ENCODE data around the gene FRAS1.

FRAS1 gene

DNA sequence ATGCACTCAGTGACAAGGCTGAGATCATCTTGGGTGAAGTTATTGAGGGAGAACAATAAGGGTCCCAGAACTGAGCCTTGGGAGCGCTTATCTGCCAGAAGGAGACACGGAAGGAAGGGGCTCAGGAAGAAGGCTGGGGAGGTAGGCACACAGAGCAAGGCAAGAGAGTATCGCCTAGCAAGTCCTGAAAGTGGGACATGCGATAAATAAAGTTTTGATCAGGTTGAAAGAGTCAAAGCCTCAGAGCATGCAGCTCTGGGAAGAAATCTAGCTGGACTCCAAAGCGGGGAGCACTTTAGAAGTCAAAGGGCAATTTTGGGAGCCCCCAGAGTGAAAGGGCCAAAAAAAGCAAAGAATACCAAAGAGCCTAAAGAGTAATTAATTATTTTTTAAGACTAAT, 476.7 kb downstream of the FRAS1 start:
- DNase-seq (ENCODE audit: extremely low spot score): no peak
- ChIA-PET CTCF (no interaction called here), POLR2A (no interaction called here)
- TF ChIP-seq LEF1 (IDR thresholded peaks at IDR 0.05; ENCODE audit: borderline replicate concordance) (no peak), FOXK2 (IDR thresholded peaks at IDR 0.05) (no peak), FOXA1 (IDR thresholded peaks at IDR 0.05) (no peak), TARDBP (IDR thresholded peaks at IDR 0.05) (no peak), L3MBTL2 (conservative IDR thresholded peaks at IDR 0.05) (no peak)

DNA sequence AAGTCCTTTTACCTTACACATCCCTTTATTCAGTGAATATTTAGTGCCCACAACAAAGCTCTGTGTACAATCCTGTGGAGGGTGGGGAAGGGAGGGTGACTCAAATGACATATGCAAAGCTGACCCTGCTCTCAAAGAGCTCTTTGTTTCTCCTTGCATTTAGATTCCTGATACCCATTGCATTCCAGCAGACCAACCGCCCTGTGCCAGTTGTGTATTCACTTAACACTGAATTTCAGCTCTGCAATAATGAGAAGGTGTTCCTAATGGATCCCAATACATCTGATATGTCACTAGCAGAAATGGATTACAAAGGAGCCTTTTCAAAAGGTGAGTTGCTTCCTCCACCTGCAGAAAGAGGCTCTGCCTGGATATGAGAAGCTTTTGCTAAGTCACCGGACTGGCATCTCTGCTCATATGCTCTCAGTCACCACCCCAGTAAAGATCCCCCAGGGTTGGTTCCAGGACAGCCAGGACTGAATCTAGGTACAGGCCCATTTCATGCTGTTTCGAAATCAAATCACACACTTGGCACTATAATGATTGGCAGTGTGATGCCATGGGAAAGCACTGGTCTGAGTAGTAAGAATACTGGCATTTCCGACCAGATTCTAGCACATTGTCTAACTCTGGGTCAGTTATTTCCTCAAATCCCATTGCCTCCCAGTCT, 477.3 kb downstream of the FRAS1 start:
- ChIA-PET POLR2A (no interaction called here), CTCF (no interaction called here)
- DNase-seq (ENCODE audit: extremely low spot score): no peak
- no peak for TF ChIP-seq ELF4 (IDR thresholded peaks at IDR 0.05)
- TF ChIP-seq ZNF384 (IDR thresholded peaks at IDR 0.05): no peak
- no peak for TF ChIP-seq L3MBTL2 (conservative IDR thresholded peaks at IDR 0.05)
- TF ChIP-seq, protein P1, sequence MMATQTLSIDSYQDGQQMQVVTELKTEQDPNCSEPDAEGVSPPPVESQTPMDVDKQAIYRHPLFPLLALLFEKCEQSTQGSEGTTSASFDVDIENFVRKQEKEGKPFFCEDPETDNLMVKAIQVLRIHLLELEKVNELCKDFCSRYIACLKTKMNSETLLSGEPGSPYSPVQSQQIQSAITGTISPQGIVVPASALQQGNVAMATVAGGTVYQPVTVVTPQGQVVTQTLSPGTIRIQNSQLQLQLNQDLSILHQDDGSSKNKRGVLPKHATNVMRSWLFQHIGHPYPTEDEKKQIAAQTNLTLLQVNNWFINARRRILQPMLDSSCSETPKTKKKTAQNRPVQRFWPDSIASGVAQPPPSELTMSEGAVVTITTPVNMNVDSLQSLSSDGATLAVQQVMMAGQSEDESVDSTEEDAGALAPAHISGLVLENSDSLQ (IDR thresholded peaks at IDR 0.05): no peak
- TF ChIP-seq FOXK2 (IDR thresholded peaks at IDR 0.05): no peak
- TF ChIP-seq FOXA1 (IDR thresholded peaks at IDR 0.05): no peak
- TF ChIP-seq CTBP1 (IDR thresholded peaks at IDR 0.05; ENCODE audit: borderline replicate concordance): no peak
- TF ChIP-seq SP1 (IDR thresholded peaks at IDR 0.05): no peak
- no peak for TF ChIP-seq BHLHE40 (IDR thresholded peaks at IDR 0.05; ENCODE audit: borderline replicate concordance)
- no peak for TF ChIP-seq SUZ12 (IDR thresholded peaks at IDR 0.05)
- TF ChIP-seq LEF1 (IDR thresholded peaks at IDR 0.05; ENCODE audit: borderline replicate concordance): no peak
- TF ChIP-seq FOXM1 (IDR thresholded peaks at IDR 0.05; ENCODE audit: borderline replicate concordance): no peak
- no peak for TF ChIP-seq NFRKB (IDR thresholded peaks at IDR 0.05)
- TF ChIP-seq ARNT (IDR thresholded peaks at IDR 0.05): no peak
- no peak for TF ChIP-seq HDGF (IDR thresholded peaks at IDR 0.05; ENCODE audit: borderline replicate concordance)
- no peak for TF ChIP-seq TARDBP (IDR thresholded peaks at IDR 0.05)

DNA sequence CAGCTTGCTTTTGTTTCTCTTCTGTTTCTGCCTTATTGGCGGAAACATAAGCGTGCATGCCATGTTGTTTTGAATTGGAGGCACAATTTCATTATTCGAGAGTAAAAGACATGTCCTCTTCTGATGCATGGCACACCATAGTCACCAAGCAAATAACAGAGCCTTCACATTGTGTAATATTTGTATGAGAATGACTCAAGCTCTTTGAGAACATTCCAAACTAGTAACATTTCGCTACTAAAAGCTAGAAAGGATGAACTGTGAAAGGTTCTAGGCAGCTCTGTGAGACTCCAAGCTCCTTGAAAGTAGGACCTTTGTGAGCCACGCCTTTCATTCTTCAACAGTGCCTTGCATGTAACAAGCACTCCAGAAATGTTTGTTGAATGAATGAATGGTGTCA, 485.2 kb downstream of the FRAS1 start:
- POLR2A ChIA-PET: no interaction called here

DNA sequence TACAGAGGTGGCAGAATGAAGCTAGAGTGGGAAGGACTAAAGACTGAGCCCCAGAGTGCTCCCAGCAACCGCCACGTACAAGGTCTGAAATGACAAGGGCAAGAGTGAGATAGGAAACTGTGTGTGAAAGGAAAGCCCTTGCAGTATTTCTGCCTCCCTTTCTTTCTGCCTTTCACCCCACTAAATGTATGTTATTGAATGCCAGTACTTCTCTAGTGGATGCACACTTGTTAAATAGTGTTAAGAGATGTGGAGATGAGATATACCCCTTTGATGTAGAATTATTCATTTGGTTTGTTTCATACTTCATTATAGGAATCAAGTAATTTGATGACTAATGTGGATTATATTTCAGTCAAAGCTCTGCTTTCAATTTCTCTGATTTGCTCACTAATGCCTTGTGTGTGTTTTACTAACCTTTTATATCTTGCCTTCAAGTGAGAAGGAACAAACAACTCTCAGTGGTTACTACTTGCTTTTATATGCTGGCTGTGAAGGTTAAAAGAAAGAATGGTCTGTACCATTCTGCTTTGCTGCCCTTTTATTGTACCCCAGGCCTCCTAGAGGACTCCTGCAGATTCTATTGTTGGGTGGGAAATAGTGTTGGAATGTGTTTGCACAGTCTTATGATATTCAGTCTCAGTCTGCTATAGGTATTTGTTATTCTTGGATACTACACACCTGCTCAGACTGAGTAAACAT, 486.5 kb downstream of the FRAS1 start:
- DNase-seq (ENCODE audit: extremely low spot score): no peak
- CTCF ChIA-PET: interaction anchor here (0.6 kb wide), 1 partner anchor 450 kb away, joined by 12 read pairs; no protein-coding TSS in a partner anchor
- POLR2A ChIA-PET: no interaction called here
- TF ChIP-seq HDGF (IDR thresholded peaks at IDR 0.05; ENCODE audit: borderline replicate concordance): no peak
- no peak for TF ChIP-seq ARNT (IDR thresholded peaks at IDR 0.05)
- no peak for TF ChIP-seq TARDBP (IDR thresholded peaks at IDR 0.05)
- TF ChIP-seq, protein P1 (IDR thresholded peaks at IDR 0.05): no peak
- no peak for TF ChIP-seq LEF1 (IDR thresholded peaks at IDR 0.05; ENCODE audit: borderline replicate concordance)
- TF ChIP-seq FOXA1 (IDR thresholded peaks at IDR 0.05): no peak
- TF ChIP-seq CTBP1 (IDR thresholded peaks at IDR 0.05; ENCODE audit: borderline replicate concordance): no peak

More for the DNA sequence above, 485.2 kb downstream of the FRAS1 start:
- TF ChIP-seq NFRKB (IDR thresholded peaks at IDR 0.05) (no peak), LEF1 (IDR thresholded peaks at IDR 0.05; ENCODE audit: borderline replicate concordance) (no peak), CTBP1 (IDR thresholded peaks at IDR 0.05; ENCODE audit: borderline replicate concordance) (no peak), L3MBTL2 (conservative IDR thresholded peaks at IDR 0.05) (no peak), ZNF384 (IDR thresholded peaks at IDR 0.05) (no peak), SUZ12 (IDR thresholded peaks at IDR 0.05) (no peak), ARNT (IDR thresholded peaks at IDR 0.05) (no peak), ELF4 (IDR thresholded peaks at IDR 0.05) (no peak), BHLHE40 (IDR thresholded peaks at IDR 0.05; ENCODE audit: borderline replicate concordance) (no peak), TARDBP (IDR thresholded peaks at IDR 0.05) (no peak), FOXK2 (IDR thresholded peaks at IDR 0.05) (no peak), FOXM1 (IDR thresholded peaks at IDR 0.05; ENCODE audit: borderline replicate concordance) (no peak), SP1 (IDR thresholded peaks at IDR 0.05) (no peak), FOXA1 (IDR thresholded peaks at IDR 0.05) (no peak)
- TF ChIP-seq, protein P1 (IDR thresholded peaks at IDR 0.05): no peak
- CTCF ChIA-PET: no interaction called here
- no peak for DNase-seq (ENCODE audit: extremely low spot score)

DNA sequence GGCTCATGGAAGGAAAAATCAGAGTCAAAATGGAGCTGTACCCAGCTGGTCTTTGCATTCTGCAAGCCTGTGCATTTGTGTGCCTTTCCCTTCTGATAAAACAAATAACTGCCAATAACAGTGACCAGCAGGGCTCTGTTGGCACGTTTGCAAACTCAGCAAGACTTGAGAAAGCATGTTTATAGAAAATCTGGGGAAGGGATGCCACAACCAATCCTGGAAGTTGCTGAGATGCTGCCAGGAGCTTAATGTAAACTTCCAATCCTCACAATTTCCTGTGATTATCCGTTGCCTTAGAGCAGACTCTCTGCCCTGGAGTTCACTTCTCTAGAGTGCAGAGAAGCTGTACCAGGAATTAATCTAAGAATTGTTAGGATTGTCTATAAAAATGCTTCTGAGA, 487.6 kb downstream of the FRAS1 start:
- no peak for DNase-seq (ENCODE audit: extremely low spot score)
- TF ChIP-seq, protein P1 (IDR thresholded peaks at IDR 0.05): no peak
- TF ChIP-seq TARDBP (IDR thresholded peaks at IDR 0.05) (no peak), HDGF (IDR thresholded peaks at IDR 0.05; ENCODE audit: borderline replicate concordance) (no peak), FOXM1 (IDR thresholded peaks at IDR 0.05; ENCODE audit: borderline replicate concordance) (no peak), ARNT (IDR thresholded peaks at IDR 0.05) (no peak), LEF1 (IDR thresholded peaks at IDR 0.05; ENCODE audit: borderline replicate concordance) (no peak), BHLHE40 (IDR thresholded peaks at IDR 0.05; ENCODE audit: borderline replicate concordance) (no peak), ZNF384 (IDR thresholded peaks at IDR 0.05) (no peak)
- ChIA-PET POLR2A (no interaction called here), CTCF (no interaction called here)

All from HEK293T (cell line).